MM.1S (cell line): ENCODE data around the gene IYD.

Source experiments
- EZH2 ChIP-seq: fragments of 300-600 bp; sonication (generic); optimal IDR thresholded peaks from 2 replicates; pipeline ENCODE3; 2017; ENCODE audit warnings: low read depth, mild to moderate bottlenecking, antibody characterized with exemption, low read length, mixed read lengths
- EZH2phosphoT487 ChIP-seq: fragments of 300-600 bp; sonication (generic); IDR thresholded peaks from 2 replicates; pipeline ENCODE4 v1.6.1; 2018; ENCODE audit warnings: antibody characterized with exemption, low read length
- TF ChIP-seq, protein P1 (sequence below): fragments of 300-600 bp; sonication (generic); IDR thresholded peaks from 2 replicates; pipeline ENCODE4 v1.5.1; 2016; ENCODE audit warnings: antibody characterized with exemption, low read length, mixed read lengths

- TF ChIP-seq, protein P1, sequence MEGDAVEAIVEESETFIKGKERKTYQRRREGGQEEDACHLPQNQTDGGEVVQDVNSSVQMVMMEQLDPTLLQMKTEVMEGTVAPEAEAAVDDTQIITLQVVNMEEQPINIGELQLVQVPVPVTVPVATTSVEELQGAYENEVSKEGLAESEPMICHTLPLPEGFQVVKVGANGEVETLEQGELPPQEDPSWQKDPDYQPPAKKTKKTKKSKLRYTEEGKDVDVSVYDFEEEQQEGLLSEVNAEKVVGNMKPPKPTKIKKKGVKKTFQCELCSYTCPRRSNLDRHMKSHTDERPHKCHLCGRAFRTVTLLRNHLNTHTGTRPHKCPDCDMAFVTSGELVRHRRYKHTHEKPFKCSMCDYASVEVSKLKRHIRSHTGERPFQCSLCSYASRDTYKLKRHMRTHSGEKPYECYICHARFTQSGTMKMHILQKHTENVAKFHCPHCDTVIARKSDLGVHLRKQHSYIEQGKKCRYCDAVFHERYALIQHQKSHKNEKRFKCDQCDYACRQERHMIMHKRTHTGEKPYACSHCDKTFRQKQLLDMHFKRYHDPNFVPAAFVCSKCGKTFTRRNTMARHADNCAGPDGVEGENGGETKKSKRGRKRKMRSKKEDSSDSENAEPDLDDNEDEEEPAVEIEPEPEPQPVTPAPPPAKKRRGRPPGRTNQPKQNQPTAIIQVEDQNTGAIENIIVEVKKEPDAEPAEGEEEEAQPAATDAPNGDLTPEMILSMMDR = no peak
- TF ChIP-seq EZH2 (no peak), EZH2phosphoT487 (no peak)
These were observed 67.0 kb downstream of the IYD start for GRCh38 chr6:150435832-150436231.
